NCI-H446 treated with DMSO at 0.1 percent for 48 hours (cell line): Measurements from ENCODE around the gene COX6B2.

Experiments
- DNase-seq: peaks from one replicate; lab custom pipeline; 2025; lab: John Stamatoyannopoulos, UW

Gene COX6B2

DNA sequence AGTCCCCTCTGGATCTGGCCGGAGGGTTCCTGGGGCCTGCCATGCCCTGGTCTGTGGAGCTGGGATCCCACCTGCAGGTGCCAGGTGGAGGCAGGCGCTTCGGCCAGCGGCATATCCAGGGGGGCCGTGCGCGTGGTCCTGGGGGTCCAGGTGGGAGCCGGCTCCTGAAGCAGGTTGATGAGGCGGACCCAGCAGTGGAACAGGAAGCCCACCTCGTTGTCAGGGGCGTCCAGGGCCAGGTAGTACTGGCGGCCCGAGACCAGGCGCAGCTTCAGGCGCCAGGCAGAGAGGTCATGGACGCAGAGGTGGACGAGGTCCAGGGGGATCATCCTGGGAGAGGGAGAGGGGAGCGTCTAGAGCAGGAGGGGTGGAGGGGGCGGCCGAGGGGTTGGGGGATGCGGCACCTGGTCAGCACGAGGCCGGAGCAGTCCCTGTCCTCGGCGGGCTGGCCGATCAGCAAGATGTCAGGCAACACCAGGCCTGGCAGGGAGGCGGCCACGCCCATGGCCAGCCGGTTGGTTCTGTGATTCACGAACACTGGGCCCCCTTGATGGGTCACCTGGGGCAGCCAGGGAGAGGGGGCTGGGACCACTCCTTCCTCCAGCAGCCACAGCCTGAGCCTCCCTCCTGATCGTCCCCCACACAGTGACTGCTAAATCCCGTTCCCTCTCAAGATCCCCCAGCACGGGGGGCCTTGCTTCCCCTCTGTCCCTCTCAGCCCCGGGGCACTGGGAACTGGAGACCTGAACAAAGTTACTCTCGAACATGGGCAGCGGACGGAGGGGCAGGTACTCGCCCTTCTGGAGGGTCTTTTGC, 7.9 kb upstream of the COX6B2 start:
- no peak for DNase-seq

GRCh38 chr19:55360902-55361301, 6.4 kb upstream of the COX6B2 start:
- no peak for DNase-seq

GRCh38 chr19:55358943-55359908, 4.7 kb upstream of the COX6B2 start:
- peak; percentile 32 for DNase-seq

DNA sequence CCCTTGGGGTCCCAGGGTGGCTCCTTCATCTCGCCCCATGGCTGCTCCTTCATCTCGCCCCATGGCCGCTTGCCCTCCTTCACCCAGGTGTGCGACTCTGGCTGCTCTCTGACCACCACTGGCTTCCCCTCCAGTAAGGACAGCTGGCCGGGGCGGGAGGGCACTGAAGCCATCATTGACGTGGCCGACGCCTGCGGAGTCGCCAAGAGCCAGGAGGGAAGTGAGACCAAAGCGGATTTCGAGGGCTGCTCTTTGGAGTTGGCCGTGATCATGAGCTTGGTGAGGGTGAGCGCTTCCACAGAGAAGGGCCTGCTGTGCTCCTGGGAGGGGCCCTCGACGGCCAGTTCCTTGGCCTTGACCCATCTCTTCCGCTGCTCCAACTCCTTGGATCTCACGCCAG, 4.0 kb upstream of the COX6B2 start:
- no peak for DNase-seq

GRCh38 chr19:55355213-55355821, 798 bp upstream of the COX6B2 start:
- DNase-seq: no peak

- peak; percentile 2 for DNase-seq
These were observed 469 bp downstream of the COX6B2 start for GRCh38 chr19:55353803-55354697.

DNA sequence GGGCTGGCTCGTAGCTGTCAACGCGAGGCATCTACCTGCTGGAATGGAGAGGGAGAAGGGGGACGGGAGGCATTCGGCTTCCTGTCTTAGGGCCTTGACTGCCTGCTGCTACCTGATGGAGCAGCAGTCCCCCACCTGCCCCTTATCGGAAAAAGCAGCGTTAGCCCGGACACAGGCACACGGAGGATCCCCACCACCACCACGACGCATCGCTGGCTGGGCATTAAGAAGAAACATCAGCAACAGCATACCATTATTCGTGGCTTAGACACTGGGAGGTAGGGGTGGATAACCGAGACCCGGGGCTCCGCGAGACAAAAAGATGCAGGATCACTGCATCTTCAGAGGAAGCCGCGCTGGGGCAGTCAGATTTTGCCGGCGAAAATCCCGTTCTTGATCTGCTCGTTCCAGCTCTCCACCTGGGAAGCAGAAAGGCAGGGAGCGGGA, 1.1 kb downstream of the COX6B2 start:
- DNase-seq: no peak

- no peak for DNase-seq
These were observed 1.9 kb downstream of the COX6B2 start for GRCh38 chr19:55352549-55353145.

- no peak for DNase-seq
These were observed 2.5 kb downstream of the COX6B2 start for GRCh38 chr19:55352040-55352439.

DNA sequence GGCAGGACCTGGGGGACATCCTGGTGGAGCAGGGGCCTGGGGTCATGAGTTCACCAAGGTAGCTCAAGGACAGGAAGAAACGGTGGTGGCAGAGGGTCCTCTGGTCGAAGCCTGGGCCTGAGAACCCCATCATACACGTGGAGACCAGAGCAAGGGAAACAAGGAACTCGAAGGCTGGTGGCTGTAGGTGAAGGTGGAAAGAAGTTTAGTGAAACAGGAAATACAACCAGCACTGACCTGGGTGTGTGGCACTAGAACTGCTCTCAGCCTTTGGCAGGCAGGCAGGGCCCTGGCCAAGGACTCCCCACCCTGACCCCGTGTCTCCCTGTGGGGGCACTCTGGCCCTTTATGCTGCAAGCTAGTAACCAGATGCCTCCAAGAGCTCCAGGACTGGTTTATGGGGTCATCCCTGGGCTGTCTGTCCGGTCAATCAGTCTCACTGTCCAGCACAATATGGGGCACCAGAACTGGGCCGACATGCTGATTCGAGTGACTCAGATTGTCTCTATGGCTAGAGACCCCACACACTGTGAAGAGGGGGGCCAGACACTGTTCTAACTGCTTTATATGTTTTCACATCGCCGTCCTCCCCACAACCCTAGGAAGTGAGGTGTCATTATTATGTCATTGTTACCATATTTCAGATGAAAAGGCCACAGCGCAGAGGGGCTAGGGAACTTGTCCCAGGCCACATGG, 3.8 kb downstream of the COX6B2 start:
- DNase-seq: no peak

GRCh38 chr19:55348317-55349034, 6.0 kb downstream of the COX6B2 start:
- no peak for DNase-seq

- DNase-seq: no peak
These were observed 7.0 kb downstream of the COX6B2 start for GRCh38 chr19:55347442-55348009.

GRCh38 chr19:55346725-55347441, 7.6 kb downstream of the COX6B2 start:
- DNase-seq: no peak

DNA sequence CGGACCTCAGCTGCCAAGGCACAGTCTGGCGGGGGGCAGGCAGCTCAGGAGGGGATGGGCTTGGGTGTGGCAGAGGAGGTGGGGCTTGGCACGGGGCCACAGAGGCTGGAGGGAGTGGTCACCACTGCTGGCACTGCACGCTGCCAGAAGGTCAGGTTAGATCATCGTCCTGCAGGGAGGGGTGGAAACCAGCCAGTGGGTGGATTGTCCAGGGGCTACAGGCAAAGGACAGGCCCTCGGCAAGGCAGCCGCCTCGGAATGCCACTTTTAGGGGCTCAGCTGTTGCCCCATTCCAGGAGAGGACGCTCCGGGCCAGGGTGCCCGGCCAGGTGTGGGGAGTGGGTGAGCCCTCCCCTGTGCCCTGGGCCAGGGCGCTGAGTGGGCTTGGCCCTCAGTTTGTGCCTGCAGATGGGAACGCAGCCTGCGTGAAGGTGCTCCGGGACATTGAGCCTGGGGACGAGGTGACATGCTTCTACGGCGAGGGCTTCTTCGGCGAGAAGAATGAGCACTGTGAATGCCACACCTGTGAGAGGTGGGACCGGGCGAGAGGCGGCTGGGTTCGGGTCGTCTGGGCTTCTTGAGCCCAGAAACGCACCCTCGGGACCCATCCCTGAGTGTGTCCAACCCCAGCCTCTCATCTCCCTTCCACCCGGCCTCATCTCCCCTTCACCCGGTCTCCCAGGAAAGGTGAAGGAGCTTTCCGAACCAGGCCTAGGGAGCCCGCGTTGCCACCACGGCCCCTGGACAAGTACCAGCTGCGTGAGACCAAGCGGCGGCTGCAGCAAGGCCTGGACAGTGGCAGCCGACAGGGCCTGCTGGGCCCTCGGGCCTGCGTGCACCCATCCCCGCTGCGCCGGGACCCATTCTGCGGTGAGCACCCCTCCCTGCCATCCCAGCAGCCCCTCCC, 8.4 kb downstream of the COX6B2 start:
- no peak for DNase-seq

- DNase-seq: no peak
These were observed 9.3 kb downstream of the COX6B2 start for GRCh38 chr19:55345101-55345817.

- peak; percentile 12 for DNase-seq
These were observed 10.1 kb downstream of the COX6B2 start for GRCh38 chr19:55344444-55344843.
